Mesendoderm (in vitro differentiated cells): ENCODE measurements around the gene ITPRID1.
A peak's percentile ranks its signal among the peaks of the same experiment; 100 is the strongest.

ENCODE experiments used
- DNase-seq: peaks from one replicate; pipeline ENCODE4 v3.0.0; 2013
- H2AK5ac ChIP-seq: 2 replicates; pipeline ENCODE4 v1.6.1; 2013; ENCODE audit warnings: low read length, inconsistent platforms
- H2BK120ac ChIP-seq: 2 replicates; pipeline ENCODE4 v1.6.1; 2013; ENCODE audit warnings: low read depth, mild to moderate bottlenecking, low read length, moderate library complexity, mixed read lengths
- H2BK15ac ChIP-seq: replicated peaks from 2 replicates; pipeline ENCODE4 v1.6.1; 2013; ENCODE audit warnings: low read depth, mild to moderate bottlenecking, moderate library complexity
- H2BK5ac ChIP-seq: 2 replicates; pipeline ENCODE4 v1.6.1; 2013; ENCODE audit warnings: low read length, inconsistent platforms
- H3K18ac ChIP-seq: 2 replicates; pipeline ENCODE4 v1.6.1; 2013; ENCODE audit warnings: mild to moderate bottlenecking, low read length, mixed read lengths
- H3K23ac ChIP-seq: one replicate; pipeline ENCODE4 v1.6.1; 2013; ENCODE audit warnings: low read length
- H3K27ac ChIP-seq: 2 replicates; pipeline ENCODE4 v1.5.1; 2013; ENCODE audit warnings: low read depth, mild to moderate bottlenecking, inconsistent platforms, low read length, moderate library complexity
- H3K27me3 ChIP-seq: 2 replicates; pipeline ENCODE4 v1.6.1; 2013; ENCODE audit warnings: low read length, control low read depth, mild to moderate bottlenecking, inconsistent platforms; ENCODE audit not compliant: insufficient read depth, poor library complexity
- H3K36me3 ChIP-seq: 2 replicates; pipeline ENCODE4 v1.6.1; 2013; ENCODE audit warnings: low read length, inconsistent platforms; ENCODE audit not compliant: control insufficient read depth, insufficient read depth
- H3K4ac ChIP-seq: one replicate; pipeline ENCODE4 v1.6.1; 2013; ENCODE audit warnings: low read depth, mild to moderate bottlenecking, low read length, moderate library complexity
- H3K4me1 ChIP-seq: 2 replicates; pipeline ENCODE4 v1.6.1; 2013; ENCODE audit warnings: low read depth, low read length, inconsistent platforms; ENCODE audit not compliant: control insufficient read depth
- H3K4me2 ChIP-seq: 2 replicates; pipeline ENCODE4 v1.6.1; 2013; ENCODE audit warnings: low read length
- H3K4me3 ChIP-seq: 2 replicates; pipeline ENCODE4 v1.5.1; 2013; ENCODE audit warnings: mild to moderate bottlenecking, low read length
- H3K56ac ChIP-seq: one replicate; pipeline ENCODE4 v1.6.1; 2013; ENCODE audit warnings: low read length
- H3K79me1 ChIP-seq: 2 replicates; pipeline ENCODE4 v1.6.1; 2013; ENCODE audit warnings: low read length, inconsistent platforms
- H3K79me2 ChIP-seq: 2 replicates; pipeline ENCODE4 v1.6.1; 2013; ENCODE audit warnings: mild to moderate bottlenecking, low read length; ENCODE audit not compliant: control insufficient read depth, insufficient read depth
- H3K9ac ChIP-seq: 2 replicates; pipeline ENCODE4 v1.6.1; 2013; ENCODE audit warnings: low read length, inconsistent platforms
- H4K5ac ChIP-seq: one replicate; pipeline ENCODE4 v1.6.1; 2013; ENCODE audit warnings: low read length
- H4K8ac ChIP-seq: one replicate; pipeline ENCODE4 v1.6.1; 2013; ENCODE audit warnings: low read depth, mild to moderate bottlenecking, control low read depth, low read length, moderate library complexity
- WGBS: extraction: QIAGEN DNeasy Blood & Tissue Kit; methylation state at CpG from one replicate; pipeline ENCODE4 v1.1.7; 2013; ENCODE audit warnings: low lambda C conversion rate, missing lambda C conversion rate; ENCODE audit not compliant: insufficient coverage; ENCODE audit errors: extremely low coverage; 5-methylcytosine and 5-hydroxymethylcytosine counted together

Gene ITPRID1

GRCh38 chr7:31495653-31496052 is 18.2 kb upstream of the ITPRID1 start:
- Histone ChIP-seq H3K27me3 (no peaks in the 10 kb centered on the region), H4K8ac (no peak overlapping the region), H3K23ac (no peak overlapping the region), H3K18ac (no peak overlapping the region), H3K36me3 (no peaks in the 10 kb centered on the region), H3K79me2 (no peaks in the 10 kb centered on the region), H3K9ac (no peak overlapping the region), H2BK5ac (no peak overlapping the region), H3K27ac (no peak overlapping the region), H2BK120ac (no peak overlapping the region), H3K4me3 (no peak overlapping the region), H2AK5ac (no peak overlapping the region), H3K79me1 (no peaks in the 10 kb centered on the region), H3K56ac (no peak overlapping the region), H4K5ac (no peak overlapping the region), H3K4me1 (peaks cover 4% of the 10 kb centered on the region), H3K4me2 (no peak overlapping the region), H2BK15ac (no peak overlapping the region), H3K4ac (no peak overlapping the region)
- no CpG with 5 or more reads among the region's 3 CpGs for WGBS
- peak; percentile 74 for DNase-seq

- H3K9ac ChIP-seq = no peak overlapping the region
- no peak overlapping the region for H3K4me2 ChIP-seq
- no peak overlapping the region for H3K56ac ChIP-seq
- H3K4me3 ChIP-seq = no peak overlapping the region
- no peak overlapping the region for H2BK5ac ChIP-seq
- no peak overlapping the region for H3K23ac ChIP-seq
- H4K5ac ChIP-seq = no peak overlapping the region
- no peaks in the 10 kb centered on the region for H3K79me2 ChIP-seq
- H3K4me1 ChIP-seq = peaks cover 4% of the 10 kb centered on the region
- H3K27ac ChIP-seq = no peak overlapping the region
- no peak for DNase-seq
- H2AK5ac ChIP-seq = no peak overlapping the region
- H3K4ac ChIP-seq = no peak overlapping the region
- no peak overlapping the region for H3K18ac ChIP-seq
- no CpG with 5 or more reads among the region's 3 CpGs for WGBS
- H4K8ac ChIP-seq = no peak overlapping the region
- no peak overlapping the region for H2BK120ac ChIP-seq
- H3K36me3 ChIP-seq = no peaks in the 10 kb centered on the region
- H3K27me3 ChIP-seq = no peaks in the 10 kb centered on the region
- no peaks in the 10 kb centered on the region for H3K79me1 ChIP-seq
- H2BK15ac ChIP-seq = no peak overlapping the region
Observed at GRCh38 chr7:31497516-31497915, 16.4 kb upstream of the ITPRID1 start.

- Histone ChIP-seq H3K56ac (no peak overlapping the region), H3K27ac (no peak overlapping the region), H4K5ac (no peak overlapping the region), H3K18ac (no peak overlapping the region), H2BK15ac (no peak overlapping the region), H3K4me3 (no peak overlapping the region), H3K79me1 (no peaks in the 10 kb centered on the region), H3K9ac (no peak overlapping the region), H3K27me3 (no peaks in the 10 kb centered on the region), H3K4me2 (no peak overlapping the region), H4K8ac (no peak overlapping the region), H3K4ac (no peak overlapping the region), H3K23ac (no peak overlapping the region), H3K4me1 (no peaks in the 10 kb centered on the region), H2BK5ac (no peak overlapping the region), H3K79me2 (no peaks in the 10 kb centered on the region), H2BK120ac (no peak overlapping the region), H3K36me3 (no peaks in the 10 kb centered on the region), H2AK5ac (no peak overlapping the region)
- peak; percentile 53 for DNase-seq
- no CpG with 5 or more reads among the region's 1 CpG for WGBS
Observed at GRCh38 chr7:31500656-31501055, 13.2 kb upstream of the ITPRID1 start.

GRCh38 chr7:31508823-31509222 is 5.1 kb upstream of the ITPRID1 start:
- Histone ChIP-seq H4K5ac (no peak overlapping the region), H3K4me2 (no peak overlapping the region), H3K4me3 (no peak overlapping the region)

GRCh38 chr7:31512166-31512565 is 1.7 kb upstream of the ITPRID1 start:
- H3K79me1 ChIP-seq = no peaks in the 10 kb centered on the region
- H2BK5ac ChIP-seq = no peak overlapping the region
- H3K27ac ChIP-seq = no peak overlapping the region
- no peak overlapping the region for H3K56ac ChIP-seq
- H4K5ac ChIP-seq = no peak overlapping the region
- no peak overlapping the region for H2BK15ac ChIP-seq
- H3K36me3 ChIP-seq = no peaks in the 10 kb centered on the region
- H3K23ac ChIP-seq = no peak overlapping the region
- no peaks in the 10 kb centered on the region for H3K27me3 ChIP-seq
- no peaks in the 10 kb centered on the region for H3K79me2 ChIP-seq
- no peak overlapping the region for H3K18ac ChIP-seq
- H3K4ac ChIP-seq = no peak overlapping the region
- no CpG with 5 or more reads among the region's 2 CpGs for WGBS
- no peak overlapping the region for H3K4me3 ChIP-seq
- H3K4me2 ChIP-seq = no peak overlapping the region
- H4K8ac ChIP-seq = no peak overlapping the region
- no peak overlapping the region for H2BK120ac ChIP-seq
- DNase-seq = no peak
- no peak overlapping the region for H3K9ac ChIP-seq
- no peak overlapping the region for H2AK5ac ChIP-seq
- H3K4me1 ChIP-seq = no peaks in the 10 kb centered on the region

More at GRCh38 chr7:31508823-31509222, 5.1 kb upstream of the ITPRID1 start:
- Histone ChIP-seq H3K4me1 (no peaks in the 10 kb centered on the region), H4K8ac (no peak overlapping the region), H3K9ac (no peak overlapping the region), H3K27me3 (no peaks in the 10 kb centered on the region), H3K27ac (no peak overlapping the region), H3K4ac (no peak overlapping the region), H3K36me3 (no peaks in the 10 kb centered on the region), H2BK15ac (no peak overlapping the region), H2BK5ac (no peak overlapping the region), H3K18ac (no peak overlapping the region), H3K79me2 (no peaks in the 10 kb centered on the region), H3K23ac (no peak overlapping the region), H3K56ac (no peak overlapping the region), H3K79me1 (no peaks in the 10 kb centered on the region), H2BK120ac (no peak overlapping the region), H2AK5ac (no peak overlapping the region)
- WGBS = no CpG with 5 or more reads among the region's 5 CpGs
- DNase-seq = no peak

GRCh38 chr7:31516680-31517502 is 3.0 kb downstream of the ITPRID1 start:
- Histone ChIP-seq H3K18ac (no peak overlapping the region), H3K9ac (no peak overlapping the region), H2AK5ac (no peak overlapping the region), H3K56ac (no peak overlapping the region), H3K27me3 (no peaks in the 10 kb centered on the region), H3K4ac (no peak overlapping the region), H3K27ac (no peak overlapping the region), H4K5ac (no peak overlapping the region), H3K79me2 (no peaks in the 10 kb centered on the region), H3K36me3 (no peaks in the 10 kb centered on the region), H3K4me2 (no peak overlapping the region), H3K23ac (no peak overlapping the region), H3K4me3 (no peak overlapping the region), H2BK15ac (no peak overlapping the region), H2BK5ac (no peak overlapping the region), H3K79me1 (no peaks in the 10 kb centered on the region), H2BK120ac (no peak overlapping the region), H4K8ac (no peak overlapping the region), H3K4me1 (no peaks in the 10 kb centered on the region)
- no peak for DNase-seq
- WGBS = no CpG with 5 or more reads among the region's 16 CpGs
